Heart left ventricle (tissue), 13 donors: Measurements from ENCODE around the gene IDI2.

Source experiments
- CTCF ChIP-seq, 12 donors: fragments of 200-600 bp; sonication (generic) in 4 of 12; IDR thresholded peaks; one replicate each; pipeline versions ENCODE4 v1.5.0 to v1.8.0; 2018 to 2022; ENCODE audit warnings: antibody characterized with exemption in 12 of 12, mild to moderate bottlenecking in 5 of 12
- POLR2A ChIP-seq, 2 donors: fragments of 450-650 bp; IDR thresholded peaks; one replicate each; pipeline ENCODE4 v1.6.1; 2017; ENCODE audit warnings: antibody characterized with exemption in 2 of 2, mild to moderate bottlenecking in 2 of 2, moderate library complexity in 2 of 2
- donor health status: ischemic (EF 13 %, LVEDD 7.1; RV severe dilation, severe dysfunction).
- donor health status: DM: no; HTN: yes; CAD: no.
- donor health status: DM: no; HTN: no; CAD: no.
- donor health status: ischemic (EF 25% LVEDD 6.9; RV normal size, moderate dysfunction).
- donor health status: ischemic (EF 25% LVEDD 5.7; RV mildly dilated, moderate dysfunction).
- donor health status: ischemic (EF 35%, LVEDD 5.7; RV mildly dilated, moderate dysfunction).
- donor health status: nonischemic (EF 11% LVEDD 7.7; RV severe dilation, severe dysfunction).
- donor health status: DM: yes; HTN: yes; CAD: no.
- donor health status: PGD.
- donor health status: ischemic (EF 29% LVEDD 5.4; RV normal size, mild dysfunction).
- donor health status: nonischemic (EF 23%, LVEDD 6.1; RV moderate dilation, normal function).

GRCh38 chr10:972763-973162 is 52.9 kb downstream of the IDI2 start:
- TF ChIP-seq POLR2A (IDR thresholded peaks at IDR 0.05) (no peak), CTCF (IDR thresholded peaks at IDR 0.05) (no peak)
